ENCODE results near the gene KCNQ1. TPM values are rescaled to one million over a fixed set of nuclear protein-coding genes. Genes with fewer than 3 reads are reported as not detected.

KCNQ1 gene
- total RNA-seq, 1 experiment from 2014 or later: not detected

- Mint-ChIP-seq H3K27me3 (ENCODE audit: insufficient read depth, unreplicated experiment) (no peaks in the 10 kb centered on the region), H3K4me1 (ENCODE audit: insufficient read depth, unreplicated experiment) (no peaks in the 10 kb centered on the region), H3K36me3 (ENCODE audit: insufficient read depth, unreplicated experiment) (no peaks in the 10 kb centered on the region), H3K4me3 (ENCODE audit: unreplicated experiment) (no peak overlapping the region), H3K27ac (ENCODE audit: low read depth, unreplicated experiment) (no peak overlapping the region), H3K9me3 (ENCODE audit: unreplicated experiment) (no peaks in the 10 kb centered on the region)
- ChIA-PET CTCF (interaction anchor here (0.6 to 1.1 kb wide), 3 partner anchors 204 to 843 kb away, joined by 3 to 6 read pairs (median 3); partner anchors contain the start of gene CDKN1C), POLR2A (no interaction called here)
- no TSS peak for BruUV-seq (replicated peaks)
- no peak for TF ChIP-seq CTCF (IDR thresholded peaks at IDR 0.05; ENCODE audit: unreplicated experiment)
- DNase-seq (ENCODE audit: unreplicated experiment): no peak
- intact Hi-C loops (cut with micrococcal nuclease): no loop called here
Measured at GRCh38 chr11:2574553-2575535, 130.0 kb downstream of the KCNQ1 start.

- intact Hi-C loops (cut with micrococcal nuclease): no loop called here
- TF ChIP-seq CTCF (IDR thresholded peaks at IDR 0.05; ENCODE audit: unreplicated experiment): no peak
- Mint-ChIP-seq H3K27ac (ENCODE audit: low read depth, unreplicated experiment) (no peak overlapping the region), H3K9me3 (ENCODE audit: unreplicated experiment) (no peaks in the 10 kb centered on the region), H3K4me3 (ENCODE audit: unreplicated experiment) (no peak overlapping the region), H3K36me3 (ENCODE audit: insufficient read depth, unreplicated experiment) (no peaks in the 10 kb centered on the region), H3K27me3 (ENCODE audit: insufficient read depth, unreplicated experiment) (no peaks in the 10 kb centered on the region), H3K4me1 (ENCODE audit: insufficient read depth, unreplicated experiment) (no peaks in the 10 kb centered on the region)
- no peak for DNase-seq (ENCODE audit: unreplicated experiment)
- CTCF ChIA-PET: interaction anchor here (0.6 to 1.1 kb wide), 2 partner anchors 204 to 842 kb away, joined by 3 to 6 read pairs; no protein-coding TSS in a partner anchor
- no TSS peak for BruUV-seq (replicated peaks)
- POLR2A ChIA-PET: no interaction called here
Measured at GRCh38 chr11:2575591-2576051, 130.8 kb downstream of the KCNQ1 start.

- no peak overlapping the region for H3K4me3 Mint-ChIP-seq (ENCODE audit: unreplicated experiment)
- no peak for DNase-seq (ENCODE audit: unreplicated experiment)
- no peaks in the 10 kb centered on the region for H3K9me3 Mint-ChIP-seq (ENCODE audit: unreplicated experiment)
- BruUV-seq (replicated peaks): no TSS peak
- H3K27me3 Mint-ChIP-seq (ENCODE audit: insufficient read depth, unreplicated experiment): no peaks in the 10 kb centered on the region
- no peak for TF ChIP-seq CTCF (IDR thresholded peaks at IDR 0.05; ENCODE audit: unreplicated experiment)
- intact Hi-C loops (cut with micrococcal nuclease): no loop called here
- ChIA-PET CTCF (no interaction called here), POLR2A (no interaction called here)
- H3K27ac Mint-ChIP-seq (ENCODE audit: low read depth, unreplicated experiment): no peak overlapping the region
- no peaks in the 10 kb centered on the region for H3K36me3 Mint-ChIP-seq (ENCODE audit: insufficient read depth, unreplicated experiment)
- H3K4me1 Mint-ChIP-seq (ENCODE audit: insufficient read depth, unreplicated experiment): no peaks in the 10 kb centered on the region
Measured at GRCh38 chr11:2576111-2576510, 131.3 kb downstream of the KCNQ1 start.

GRCh38 chr11:2576549-2576948 lies 131.7 kb downstream of the KCNQ1 start:
- DNase-seq (ENCODE audit: unreplicated experiment): no peak
- no TSS peak for BruUV-seq (replicated peaks)
- no peak for TF ChIP-seq CTCF (IDR thresholded peaks at IDR 0.05; ENCODE audit: unreplicated experiment)
- Mint-ChIP-seq H3K36me3 (ENCODE audit: insufficient read depth, unreplicated experiment) (no peaks in the 10 kb centered on the region), H3K27ac (ENCODE audit: low read depth, unreplicated experiment) (no peak overlapping the region), H3K4me3 (ENCODE audit: unreplicated experiment) (no peak overlapping the region), H3K27me3 (ENCODE audit: insufficient read depth, unreplicated experiment) (no peaks in the 10 kb centered on the region), H3K9me3 (ENCODE audit: unreplicated experiment) (no peaks in the 10 kb centered on the region), H3K4me1 (ENCODE audit: insufficient read depth, unreplicated experiment) (no peaks in the 10 kb centered on the region)
- ChIA-PET CTCF (no interaction called here), POLR2A (no interaction called here)
- intact Hi-C loops (cut with micrococcal nuclease): no loop called here

Measured in MCF 10A (cell line).